ENCODE measurements around the gene NELFA. TPM values are rescaled to one million over a fixed set of nuclear protein-coding genes. Genes with fewer than 3 reads are reported as not detected.

Gene NELFA
- total RNA-seq, 6 donors from 2014 or later: 16.7 to 43.0 (median 27.3) TPM

DNA sequence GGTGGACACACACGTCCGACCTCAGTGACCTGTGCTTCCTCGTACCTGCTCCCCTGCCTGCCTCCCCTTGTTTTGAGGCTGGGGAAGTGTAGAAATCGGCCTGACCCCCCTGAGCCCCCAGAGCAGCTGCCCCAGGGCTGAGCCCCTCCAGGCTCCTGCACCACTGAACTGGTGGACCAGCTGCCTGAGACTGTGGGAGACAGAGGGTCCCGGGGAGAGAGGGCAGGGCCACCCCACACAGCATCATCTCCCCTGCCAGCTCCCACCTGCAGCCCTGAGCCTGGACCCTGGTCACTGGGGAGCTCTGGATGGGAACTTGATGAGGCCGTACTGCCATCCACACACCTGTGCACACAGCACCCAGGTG lies 35.3 kb upstream of the NELFA start:
- no peak overlapping the region for H3K27ac ChIP-seq
- peaks cover 0 to 45% (median 27%) of the 10 kb centered on the region in 4 donors for H3K27me3 ChIP-seq
- no peaks in the 10 kb centered on the region for H3K9me3 ChIP-seq
- ATAC-seq (ENCODE audit: low FRiP score in 2 of 2) (no peak), DNase-seq (peak in 1 of 2 donors; percentile 42)
- H3K4me1 ChIP-seq: peaks cover 23 to 34% (median 26%) of the 10 kb centered on the region in 4 donors
- no peaks in the 10 kb centered on the region for H3K36me3 ChIP-seq
- 74 to 89% methylated on average over 5 to 6 of the region's 6 CpGs for WGBS, 2 donors
- no peak overlapping the region for H3K4me3 ChIP-seq
- TF ChIP-seq POLR2A (IDR thresholded peaks at IDR 0.05) (no peak), POLR2AphosphoS5 (IDR thresholded peaks at IDR 0.05) (no peak), EP300 (IDR thresholded peaks at IDR 0.05) (no peak)
- TF ChIP-seq, protein P1, sequence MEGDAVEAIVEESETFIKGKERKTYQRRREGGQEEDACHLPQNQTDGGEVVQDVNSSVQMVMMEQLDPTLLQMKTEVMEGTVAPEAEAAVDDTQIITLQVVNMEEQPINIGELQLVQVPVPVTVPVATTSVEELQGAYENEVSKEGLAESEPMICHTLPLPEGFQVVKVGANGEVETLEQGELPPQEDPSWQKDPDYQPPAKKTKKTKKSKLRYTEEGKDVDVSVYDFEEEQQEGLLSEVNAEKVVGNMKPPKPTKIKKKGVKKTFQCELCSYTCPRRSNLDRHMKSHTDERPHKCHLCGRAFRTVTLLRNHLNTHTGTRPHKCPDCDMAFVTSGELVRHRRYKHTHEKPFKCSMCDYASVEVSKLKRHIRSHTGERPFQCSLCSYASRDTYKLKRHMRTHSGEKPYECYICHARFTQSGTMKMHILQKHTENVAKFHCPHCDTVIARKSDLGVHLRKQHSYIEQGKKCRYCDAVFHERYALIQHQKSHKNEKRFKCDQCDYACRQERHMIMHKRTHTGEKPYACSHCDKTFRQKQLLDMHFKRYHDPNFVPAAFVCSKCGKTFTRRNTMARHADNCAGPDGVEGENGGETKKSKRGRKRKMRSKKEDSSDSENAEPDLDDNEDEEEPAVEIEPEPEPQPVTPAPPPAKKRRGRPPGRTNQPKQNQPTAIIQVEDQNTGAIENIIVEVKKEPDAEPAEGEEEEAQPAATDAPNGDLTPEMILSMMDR (IDR thresholded peaks at IDR 0.05): no peak

DNA sequence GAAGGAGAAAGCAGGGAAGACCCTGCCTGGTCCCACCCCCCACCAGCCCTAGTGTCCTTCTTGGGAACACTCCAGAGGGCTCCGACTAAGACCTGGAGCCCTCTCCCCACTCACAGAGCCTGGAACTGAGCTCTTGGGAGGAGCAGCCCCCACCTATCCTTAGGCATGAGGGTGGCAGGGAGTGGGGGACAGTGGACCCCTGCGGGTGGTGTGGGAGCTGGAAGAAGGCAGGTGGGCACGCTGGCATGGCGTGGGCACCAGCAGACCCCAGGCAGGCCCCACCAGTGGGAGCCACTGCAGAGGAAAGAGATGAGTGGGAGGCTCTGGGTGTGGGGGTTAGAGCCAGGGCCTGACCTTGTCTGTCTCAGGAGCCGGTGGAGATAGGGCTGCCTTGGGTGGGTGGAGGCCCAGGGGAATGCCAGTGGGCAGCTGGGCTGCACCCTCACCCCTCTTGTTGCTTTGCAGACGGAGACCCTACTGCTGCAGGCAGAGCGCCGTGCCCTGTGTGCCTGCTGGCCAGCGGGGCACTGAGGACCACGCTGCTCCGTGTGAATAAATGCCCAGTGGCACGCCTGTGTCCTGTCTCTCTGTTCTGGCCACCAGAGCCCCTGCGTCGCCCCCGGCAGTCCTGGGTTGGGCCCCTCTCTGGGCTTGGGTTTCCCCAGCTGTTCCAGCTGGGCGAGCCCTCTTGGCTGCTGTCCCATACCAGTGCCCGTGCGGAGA lies 34.8 kb upstream of the NELFA start:
- no peak for TF ChIP-seq POLR2A (IDR thresholded peaks at IDR 0.05)
- TF ChIP-seq POLR2AphosphoS5 (IDR thresholded peaks at IDR 0.05): no peak
- no peak for TF ChIP-seq EP300 (IDR thresholded peaks at IDR 0.05)
- TF ChIP-seq, protein P1 (IDR thresholded peaks at IDR 0.05): no peak
- Histone ChIP-seq H3K4me1 (peaks cover 23 to 34% (median 26%) of the 10 kb centered on the region in 4 donors), H3K27me3 (peaks cover 0 to 45% (median 27%) of the 10 kb centered on the region in 4 donors), H3K36me3 (no peaks in the 10 kb centered on the region), H3K4me3 (no peak overlapping the region), H3K9me3 (no peaks in the 10 kb centered on the region), H3K27ac (no peak overlapping the region)
- DNase-seq (peak in 1 of 2 donors; percentile 77), ATAC-seq (ENCODE audit: low FRiP score in 2 of 2) (no peak)
- WGBS, 2 donors: 94 to 97% methylated on average over 4 to 18 of the region's 18 CpGs

DNA sequence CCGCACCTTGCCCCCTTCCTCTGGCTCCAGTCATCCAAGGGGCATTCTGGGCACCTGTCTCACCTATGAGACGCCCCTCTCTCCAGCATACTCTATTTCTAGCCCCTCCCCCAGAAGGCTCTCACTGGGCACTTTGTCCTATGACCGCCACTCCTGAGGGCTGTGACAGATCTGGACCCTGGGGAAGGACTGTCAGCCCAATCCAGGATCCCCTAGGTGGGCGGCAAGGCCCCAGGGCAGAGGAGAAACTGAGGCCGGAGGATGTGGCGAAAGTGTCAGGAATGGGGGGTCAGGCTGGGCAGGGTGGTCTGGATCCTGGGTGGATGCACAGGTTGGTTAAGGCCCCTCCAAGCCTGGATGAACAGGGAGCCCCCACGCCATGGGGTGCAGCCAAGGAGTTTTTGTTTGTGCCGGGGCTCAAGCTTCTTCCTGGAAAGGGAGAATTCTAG lies 34.2 kb upstream of the NELFA start:
- Histone ChIP-seq H3K4me1 (peaks cover 23 to 34% (median 26%) of the 10 kb centered on the region in 4 donors), H3K36me3 (no peaks in the 10 kb centered on the region), H3K27me3 (peaks cover 0 to 45% (median 27%) of the 10 kb centered on the region in 4 donors), H3K4me3 (peak overlapping the region in 3 of 4 donors; percentile 85 to 97 (median 86)), H3K27ac (no peak overlapping the region), H3K9me3 (no peaks in the 10 kb centered on the region)
- DNase-seq (no peak), ATAC-seq (ENCODE audit: low FRiP score in 2 of 2) (no peak)
- WGBS, 2 donors: 83 to 89% methylated on average over 6 to 8 of the region's 8 CpGs
- TF ChIP-seq POLR2AphosphoS5 (IDR thresholded peaks at IDR 0.05) (no peak), POLR2A (IDR thresholded peaks at IDR 0.05) (no peak), EP300 (IDR thresholded peaks at IDR 0.05) (no peak)
- TF ChIP-seq, protein P1 (IDR thresholded peaks at IDR 0.05): no peak

DNA sequence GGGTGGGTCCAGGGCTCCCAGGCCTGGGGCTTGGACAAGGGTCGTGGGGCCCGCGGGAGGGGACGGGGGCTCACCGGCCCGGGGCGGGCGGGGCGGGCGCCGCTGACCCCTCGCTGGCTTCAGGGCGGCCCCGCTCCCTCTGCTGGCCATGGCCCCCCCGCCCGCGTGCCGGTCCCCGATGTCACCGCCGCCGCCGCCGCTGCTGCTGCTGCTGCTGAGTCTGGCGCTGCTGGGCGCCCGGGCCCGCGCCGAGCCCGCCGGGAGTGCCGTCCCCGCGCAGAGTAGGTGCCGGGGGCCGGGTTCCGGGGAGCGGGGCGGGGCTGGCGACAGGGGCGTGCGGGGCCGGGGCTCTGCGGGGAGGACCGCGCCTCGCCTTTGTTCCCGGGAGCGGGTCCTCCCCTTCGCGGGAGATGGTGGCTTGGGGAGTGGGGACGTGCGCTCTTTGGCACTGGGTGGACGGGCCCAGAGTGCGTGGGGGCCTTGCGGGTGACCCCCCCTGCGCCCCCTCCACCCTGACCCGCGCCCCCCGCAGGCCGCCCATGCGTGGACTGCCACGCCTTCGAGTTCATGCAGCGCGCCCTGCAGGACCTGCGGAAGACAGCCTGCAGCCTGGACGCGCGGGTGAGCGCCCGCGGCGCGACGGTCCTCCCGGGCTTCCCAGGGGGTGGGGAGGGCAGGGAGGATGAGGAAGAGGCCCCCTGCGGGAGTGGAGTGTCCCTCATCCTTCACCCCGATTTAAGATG lies 33.6 kb upstream of the NELFA start:
- DNase-seq (peak in 1 of 2 donors; percentile 91), ATAC-seq (ENCODE audit: low FRiP score in 2 of 2) (peak in 1 of 2 donors; percentile 51)
- Histone ChIP-seq H3K27ac (peak overlapping the region in 2 of 4 donors; percentile 39 to 58), H3K9me3 (no peaks in the 10 kb centered on the region), H3K4me3 (peak overlapping the region; percentile 38 to 97 (median 86)), H3K27me3 (peaks cover 0 to 39% (median 26%) of the 10 kb centered on the region in 4 donors), H3K4me1 (peaks cover 23 to 34% (median 26%) of the 10 kb centered on the region in 4 donors), H3K36me3 (no peaks in the 10 kb centered on the region)
- WGBS, 2 donors: 0% methylated on average over 10 of the region's 80 CpGs; no CpG with 5 or more reads in 1 of the 2 donors
- TF ChIP-seq POLR2AphosphoS5 (IDR thresholded peaks at IDR 0.05): no peak
- no peak for TF ChIP-seq POLR2A (IDR thresholded peaks at IDR 0.05)
- no peak for TF ChIP-seq EP300 (IDR thresholded peaks at IDR 0.05)
- TF ChIP-seq, protein P1 (IDR thresholded peaks at IDR 0.05): no peak
